CD4-positive, CD25-positive, alpha-beta regulatory T cell (primary cell): ENCODE measurements around the gene ID2. TPM values are rescaled to one million over a fixed set of nuclear protein-coding genes. Genes with fewer than 3 reads are reported as not detected.

ENCODE experiments used
- ATAC-seq, 2 donors: fragments of 150-1000 bp; cut with Tn5 transposase; one replicate each; pipeline ENCODE4 v1.10.0; 2021; ENCODE audit warnings: low read depth in 2 of 2, moderate number of reproducible peaks in 2 of 2, moderate library complexity in 1 of 2
- DNase-seq, 3 donors: peaks; one replicate each; pipeline versions ENCODE4 v3.0.0 to v3.0.0-alpha.2; 2012 to 2022; ENCODE audit warnings: mixed read lengths in 1 of 3
- H3K27ac ChIP-seq: one replicate; pipeline ENCODE4 v1.7.0; 2013; ENCODE audit warnings: mild to moderate bottlenecking, low read length; ENCODE audit not compliant: insufficient read depth, poor library complexity, severe bottlenecking
- H3K27me3 ChIP-seq: one replicate; pipeline ENCODE4 v1.7.0; 2013; ENCODE audit warnings: low read length; ENCODE audit not compliant: control insufficient read depth, insufficient read depth
- H3K36me3 ChIP-seq: one replicate; pipeline ENCODE4 v1.7.0; 2013; ENCODE audit warnings: mild to moderate bottlenecking, low read length, moderate library complexity; ENCODE audit not compliant: control insufficient read depth, insufficient read depth
- H3K4me1 ChIP-seq: 2 replicates; pipeline ENCODE4 v1.7.0; 2013; ENCODE audit warnings: mild to moderate bottlenecking, low read length; ENCODE audit not compliant: insufficient read depth, control insufficient read depth, poor library complexity, severe bottlenecking
- H3K4me3 ChIP-seq: one replicate; pipeline ENCODE4 v1.7.0; 2013; ENCODE audit warnings: low read depth, mild to moderate bottlenecking, low read length, moderate library complexity
- H3K9me3 ChIP-seq, 2 experiments: 1 replicate in 1 of 2; 2 replicates in 1 of 2; pipeline ENCODE4 v1.7.0; 2013; ENCODE audit warnings: low read length in 2 of 2, mild to moderate bottlenecking in 1 of 2, moderate library complexity in 1 of 2; ENCODE audit not compliant: control insufficient read depth in 2 of 2
- H3K27ac Mint-ChIP-seq, 3 donors: one replicate each; pipeline ENCODE4 v1.8.0; 2020 to 2022; ENCODE audit warnings: mild to moderate bottlenecking in 3 of 3, mixed read lengths in 3 of 3, moderate library complexity in 2 of 3
- H3K27me3 Mint-ChIP-seq: one replicate; pipeline ENCODE4 v1.8.0; 2022; ENCODE audit warnings: mild to moderate bottlenecking, mixed read lengths
- H3K36me3 Mint-ChIP-seq: one replicate; pipeline ENCODE4 v1.8.0; 2020; ENCODE audit warnings: mixed read lengths
- H3K4me1 Mint-ChIP-seq, 4 donors: one replicate each; pipeline ENCODE4 v1.8.0; 2020 to 2022; ENCODE audit warnings: mixed read lengths in 4 of 4, mild to moderate bottlenecking in 1 of 4
- H3K4me3 Mint-ChIP-seq, 4 donors: one replicate each; pipeline ENCODE4 v1.8.0; 2020 to 2022; ENCODE audit warnings: mild to moderate bottlenecking in 4 of 4, mixed read lengths in 4 of 4, moderate library complexity in 3 of 4
- H3K9me3 Mint-ChIP-seq, 7 donors: one replicate each; pipeline ENCODE4 v1.8.0; 2020 to 2022; ENCODE audit warnings: mixed read lengths in 7 of 7, mild to moderate bottlenecking in 3 of 7, moderate library complexity in 2 of 7
- polyA plus RNA-seq, 4 donors: library from polyadenylated mRNA; unstranded; fragments of 300-500 nt; fragmentation: Illumina TruSeq; gene quantifications; one replicate each; pipeline ENCODE4 v1.2.3, GENCODE V29; 2021
- total RNA-seq: library from RNA; stranded (reverse); gene quantifications from one replicate; pipeline ENCODE4 v1.2.3, GENCODE V29; 2022

The ID2 gene
- total and polyA plus RNA-seq, 5 donors from 2014 or later: 20.3 to 55.9 (median 26.5) TPM

- no peak overlapping the region for H3K27ac ChIP-seq
- H3K4me3 Mint-ChIP-seq: peak overlapping the region in 1 of 4 donors; percentile 85
- no peak for DNase-seq
- peaks cover 7 to 15% (median 11%) of the 10 kb centered on the region in 4 donors for H3K4me1 Mint-ChIP-seq
- H3K4me1 ChIP-seq: peaks cover 20% of the 10 kb centered on the region
- peaks cover 38% of the 10 kb centered on the region for H3K27me3 ChIP-seq
- H3K9me3 ChIP-seq: peaks cover 15 to 22% of the 10 kb centered on the region in 2 experiments
- no peak overlapping the region for H3K27ac Mint-ChIP-seq
- no peaks in the 10 kb centered on the region for H3K36me3 ChIP-seq
- H3K27me3 Mint-ChIP-seq: peaks cover 62% of the 10 kb centered on the region
- peaks cover 3 to 23% (median 9%) of the 10 kb centered on the region in 7 donors for H3K9me3 Mint-ChIP-seq
- no peak for ATAC-seq
- H3K36me3 Mint-ChIP-seq: no peaks in the 10 kb centered on the region
- no peak overlapping the region for H3K4me3 ChIP-seq
Measured at GRCh38 chr2:8673381-8673780, 8.5 kb upstream of the ID2 start.

GRCh38 chr2:8674420-8675009 is 7.3 kb upstream of the ID2 start:
- no peaks in the 10 kb centered on the region for H3K36me3 Mint-ChIP-seq
- peaks cover 62% of the 10 kb centered on the region for H3K27me3 Mint-ChIP-seq
- peaks cover 3 to 23% (median 9%) of the 10 kb centered on the region in 7 donors for H3K9me3 Mint-ChIP-seq
- Histone ChIP-seq H3K27ac (no peak overlapping the region), H3K4me1 (peaks cover 27% of the 10 kb centered on the region), H3K9me3 (peaks cover 15 to 22% of the 10 kb centered on the region in 2 experiments), H3K27me3 (peaks cover 37% of the 10 kb centered on the region), H3K4me3 (no peak overlapping the region), H3K36me3 (no peaks in the 10 kb centered on the region)
- H3K4me1 Mint-ChIP-seq: peaks cover 7 to 19% (median 12%) of the 10 kb centered on the region in 4 donors
- DNase-seq (no peak), ATAC-seq (no peak)
- peak overlapping the region in 1 of 4 donors; percentile 10 for H3K4me3 Mint-ChIP-seq
- H3K27ac Mint-ChIP-seq: no peak overlapping the region

- no peak overlapping the region for H3K27ac ChIP-seq
- no peak for ATAC-seq
- H3K4me1 ChIP-seq: peaks cover 32% of the 10 kb centered on the region
- H3K9me3 Mint-ChIP-seq: peaks cover 3 to 23% (median 9%) of the 10 kb centered on the region in 7 donors
- peaks cover 31% of the 10 kb centered on the region for H3K27me3 ChIP-seq
- no peaks in the 10 kb centered on the region for H3K36me3 Mint-ChIP-seq
- no peak for DNase-seq
- H3K4me3 ChIP-seq: no peak overlapping the region
- peaks cover 7 to 26% (median 14%) of the 10 kb centered on the region in 4 donors for H3K4me1 Mint-ChIP-seq
- H3K9me3 ChIP-seq: peaks cover 15 to 22% of the 10 kb centered on the region in 2 experiments
- no peak overlapping the region for H3K27ac Mint-ChIP-seq
- H3K4me3 Mint-ChIP-seq: no peak overlapping the region
- no peaks in the 10 kb centered on the region for H3K36me3 ChIP-seq
- H3K27me3 Mint-ChIP-seq: peaks cover 62% of the 10 kb centered on the region
Measured at GRCh38 chr2:8675543-8675942, 6.3 kb upstream of the ID2 start.

- peaks cover 63% of the 10 kb centered on the region for H3K27me3 Mint-ChIP-seq
- H3K9me3 Mint-ChIP-seq: peaks cover 3 to 23% (median 9%) of the 10 kb centered on the region in 7 donors
Measured at GRCh38 chr2:8676191-8676920, 5.5 kb upstream of the ID2 start.

GRCh38 chr2:8676921-8677645 is 4.8 kb upstream of the ID2 start:
- H3K27me3 Mint-ChIP-seq: peaks cover 65% of the 10 kb centered on the region
- H3K36me3 ChIP-seq: no peaks in the 10 kb centered on the region
- ATAC-seq (no peak), DNase-seq (no peak)
- no peaks in the 10 kb centered on the region for H3K36me3 Mint-ChIP-seq
- peaks cover 15 to 22% of the 10 kb centered on the region in 2 experiments for H3K9me3 ChIP-seq
- H3K27ac Mint-ChIP-seq: no peak overlapping the region
- peaks cover 42% of the 10 kb centered on the region for H3K4me1 ChIP-seq
- H3K27ac ChIP-seq: no peak overlapping the region
- peaks cover 28% of the 10 kb centered on the region for H3K27me3 ChIP-seq
- H3K4me1 Mint-ChIP-seq: peaks cover 7 to 38% (median 22%) of the 10 kb centered on the region in 4 donors
- H3K9me3 Mint-ChIP-seq: peaks cover 3 to 23% (median 9%) of the 10 kb centered on the region in 7 donors
- no peak overlapping the region for H3K4me3 ChIP-seq
- H3K4me3 Mint-ChIP-seq: peak overlapping the region in 2 of 4 donors; percentile 38 to 82

More at GRCh38 chr2:8676191-8676920, 5.5 kb upstream of the ID2 start:
- Histone ChIP-seq H3K4me3 (no peak overlapping the region), H3K36me3 (no peaks in the 10 kb centered on the region), H3K27me3 (peaks cover 28% of the 10 kb centered on the region), H3K9me3 (peaks cover 15 to 22% of the 10 kb centered on the region in 2 experiments), H3K4me1 (peaks cover 40% of the 10 kb centered on the region), H3K27ac (no peak overlapping the region)
- Mint-ChIP-seq H3K36me3 (no peaks in the 10 kb centered on the region), H3K27ac (no peak overlapping the region), H3K4me3 (peak overlapping the region in 1 of 4 donors; percentile 28), H3K4me1 (peaks cover 7 to 33% (median 20%) of the 10 kb centered on the region in 4 donors)
- no peak for ATAC-seq
- DNase-seq: no peak

- peak in 1 of 3 donors; percentile 38 for DNase-seq
- Histone ChIP-seq H3K9me3 (peaks cover 15 to 22% of the 10 kb centered on the region in 2 experiments), H3K36me3 (no peaks in the 10 kb centered on the region), H3K4me1 (peaks cover 51% of the 10 kb centered on the region), H3K4me3 (peak overlapping the region; percentile 59), H3K27ac (no peak overlapping the region), H3K27me3 (peaks cover 28% of the 10 kb centered on the region)
- peaks cover 70% of the 10 kb centered on the region for H3K27me3 Mint-ChIP-seq
- H3K36me3 Mint-ChIP-seq: no peaks in the 10 kb centered on the region
- ATAC-seq: no peak
- H3K4me3 Mint-ChIP-seq: peak overlapping the region; percentile 74 to 82 (median 82)
- peaks cover 3 to 23% (median 9%) of the 10 kb centered on the region in 7 donors for H3K9me3 Mint-ChIP-seq
- peaks cover 11 to 46% (median 29%) of the 10 kb centered on the region in 4 donors for H3K4me1 Mint-ChIP-seq
- peak overlapping the region in 2 of 3 donors; percentile 25 to 63 for H3K27ac Mint-ChIP-seq
Measured at GRCh38 chr2:8677646-8678592, 3.9 kb upstream of the ID2 start.
